Stimulated activated CD4-positive, alpha-beta T cell treated with anti-CD3 and anti-CD28 coated beads, Interleukin-15, amount 100 ng/mL, for 1 hour (primary cell): ENCODE data around the gene PHC2.

Experiments
- DNase-seq, 2 donors: peaks; one replicate each; pipeline ENCODE4 v3.0.0-alpha.2; 2020; ENCODE audit warnings: low read depth in 1 of 2, low spot score in 1 of 2

The PHC2 gene

GRCh38 chr1:33273961-33274371 is 156.9 kb downstream of the PHC2 start:
- DNase-seq, result no peak
